GM12872 (cell line): Measurements from ENCODE around the gene KLHL26.

Source experiments
- CTCF ChIP-seq: IDR thresholded peaks from 3 replicates; pipeline ENCODE4 v1.5.1; 2011; ENCODE audit warnings: low read depth, mild to moderate bottlenecking, low read length, moderate library complexity; ENCODE audit not compliant: insufficient read depth

The KLHL26 gene

DNA sequence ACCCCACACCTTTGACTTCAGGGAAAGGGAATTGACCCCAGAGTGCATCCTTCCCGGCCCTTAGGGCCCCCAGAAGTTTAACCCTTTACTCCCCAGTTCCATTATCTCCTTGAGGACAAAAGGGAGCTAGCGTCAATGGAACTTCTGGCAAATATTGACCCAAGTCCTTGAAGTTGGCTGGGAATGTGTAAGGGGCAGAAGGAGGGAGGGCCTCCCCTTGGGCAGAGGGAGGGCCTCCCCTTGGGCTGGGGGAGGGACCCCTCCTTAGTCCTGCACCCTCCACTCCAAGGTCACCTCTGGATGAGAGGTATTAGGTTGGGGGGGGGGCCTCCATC lies 27.1 kb upstream of the KLHL26 start:
- no peak for TF ChIP-seq CTCF

DNA sequence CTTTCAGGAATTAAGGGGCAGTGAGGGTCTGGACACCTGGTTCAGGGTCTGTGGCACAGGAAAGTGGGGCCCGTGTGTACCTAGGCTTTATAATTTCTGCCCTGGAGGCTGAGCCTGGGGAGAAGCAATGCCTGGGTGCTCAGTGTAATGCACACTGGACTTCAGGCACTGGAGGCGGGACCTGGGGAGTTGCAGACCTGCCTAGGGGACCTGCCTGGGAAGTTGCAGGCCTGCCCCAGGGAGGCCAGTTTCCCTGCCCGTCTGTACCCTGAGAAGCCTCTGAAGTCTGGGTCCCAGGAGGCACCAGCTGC lies 26.6 kb upstream of the KLHL26 start:
- no peak for TF ChIP-seq CTCF

- no peak for TF ChIP-seq CTCF
Measured at GRCh38 chr19:18610556-18611326, 26.1 kb upstream of the KLHL26 start.

- TF ChIP-seq CTCF, result no peak
Measured at GRCh38 chr19:18611327-18612050, 25.3 kb upstream of the KLHL26 start.

DNA sequence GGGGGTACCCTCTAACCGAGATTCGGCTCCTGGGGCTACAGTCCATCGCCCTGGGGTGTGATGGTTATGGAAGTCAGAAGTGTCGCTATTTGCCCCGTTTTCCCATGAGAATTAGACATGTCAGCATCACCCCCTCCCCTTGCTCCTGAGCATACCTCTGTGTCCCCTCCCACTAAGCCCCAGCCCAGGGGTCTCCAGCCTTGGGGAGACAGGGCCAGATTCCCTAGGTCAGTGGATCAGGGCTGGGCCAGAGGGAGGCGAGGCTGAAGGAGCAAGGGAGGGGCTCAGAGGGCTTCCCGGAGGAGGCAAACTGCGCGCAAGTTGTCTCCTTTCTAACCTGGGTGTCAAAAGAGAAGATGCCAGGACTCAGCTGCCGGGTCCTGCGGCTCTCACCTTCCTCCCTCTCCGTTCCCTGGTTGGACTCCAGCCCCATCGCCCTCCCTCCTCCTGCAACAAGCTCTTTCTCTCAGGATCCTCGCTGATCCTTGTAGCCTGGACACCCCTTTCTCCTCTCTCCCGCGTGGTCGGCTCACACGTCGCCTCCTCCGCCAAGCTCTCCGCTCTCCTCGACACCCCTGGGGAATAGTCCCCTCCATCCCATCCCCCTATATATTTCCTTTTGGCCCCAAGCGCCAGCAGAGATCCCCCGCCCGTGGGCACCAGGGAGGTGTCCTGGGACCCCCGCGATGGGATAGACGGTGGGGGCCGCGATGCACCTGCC lies 24.6 kb upstream of the KLHL26 start:
- no peak for TF ChIP-seq CTCF

DNA sequence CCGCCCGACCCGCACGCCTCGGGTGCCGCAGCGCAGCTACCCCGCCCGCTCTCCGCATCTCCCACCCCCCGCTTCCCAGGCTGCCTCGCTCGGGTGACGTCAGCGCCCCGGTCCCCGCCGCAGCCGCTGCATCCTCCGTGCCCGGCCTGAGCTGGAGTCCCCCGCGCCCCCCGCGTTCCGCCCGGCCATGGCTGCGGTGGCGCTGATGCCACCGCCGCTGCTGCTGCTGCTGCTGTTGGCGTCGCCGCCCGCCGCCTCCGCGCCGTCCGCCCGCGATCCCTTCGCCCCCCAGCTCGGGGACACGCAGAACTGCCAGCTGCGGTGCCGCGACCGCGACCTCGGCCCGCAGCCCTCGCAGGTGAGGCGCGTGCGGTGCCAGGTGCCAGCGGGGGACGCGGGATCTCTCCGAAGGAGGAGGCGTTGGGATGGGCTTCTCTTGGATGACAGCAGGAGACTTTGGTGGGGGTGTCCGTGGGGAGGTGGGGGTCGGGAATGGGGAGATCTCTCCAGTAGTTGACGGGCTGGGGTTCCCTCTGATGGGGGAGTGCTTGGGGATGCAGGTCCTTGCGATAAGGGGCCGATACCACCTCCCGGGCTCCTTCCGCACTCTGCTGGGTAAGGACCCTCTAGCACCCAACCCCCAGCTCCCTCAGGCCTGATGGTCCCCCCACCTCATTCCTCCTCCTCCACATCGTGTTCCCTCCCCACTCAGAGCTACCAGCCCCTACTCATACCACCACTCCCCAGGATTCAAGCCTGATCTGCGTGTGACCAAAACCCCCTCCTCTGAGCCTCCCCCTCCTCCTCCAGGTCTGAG lies 23.8 kb upstream of the KLHL26 start, which contains the start of gene TMEM59L:
Gene TMEM59L (plus strand): TSS at position 99 of the 817 bp plus-strand sequence. CDS start 89 bp downstream, at position 188.
- no peak for TF ChIP-seq CTCF
